Endothelial cell of umbilical vein (primary cell): Measurements from ENCODE around the gene SV2C. TPM values are rescaled to one million over a fixed set of nuclear protein-coding genes. Genes with fewer than 3 reads are reported as not detected.

Source experiments
- BruUV-seq: library from RNA; stranded (reverse); fragments of 400-500 nt; replicated peaks from 2 replicates; lab custom pipeline; 2021; lab: Mats Ljungman, UMichigan
- CTCF ChIA-PET: fragments of 300-600, 350-600 bp; sonication (Branson Sonifier 250); formaldehyde crosslinking; loops from one replicate; lab custom pipeline; 2021; ENCODE audit warnings: antibody characterized with exemption, inconsistent platforms; lab: Charles Lee
- POLR2A ChIA-PET: fragments of 300-600, 350-600 bp; sonication (Branson Sonifier 250); formaldehyde crosslinking; loops from one replicate; lab custom pipeline; 2021; ENCODE audit warnings: antibody characterized with exemption, inconsistent platforms; lab: Charles Lee
- DNase-seq: peaks from one replicate; pipeline ENCODE4 v3.0.0-alpha.2; 2011; ENCODE audit warnings: low read depth, low spot score
- FAIRE-seq: peaks from 2 replicates; lab custom pipeline; 2011; peaks lifted over from hg19 to GRCh38; lab: Jason Lieb, UNC
- H2AFZ ChIP-seq: 2 replicates; pipeline ENCODE4 v1.6.0; 2012; ENCODE audit warnings: low read depth, low read length, control low read depth, inconsistent platforms
- H3K27ac ChIP-seq: 2 replicates; pipeline ENCODE4 v1.5.1; 2011; ENCODE audit warnings: low read depth, mild to moderate bottlenecking, control low read depth, low read length, moderate library complexity; ENCODE audit not compliant: insufficient read depth
- H3K27me3 ChIP-seq, 2 experiments: 2 replicates each; pipeline versions ENCODE4 v1.6.0 to v1.6.1; 2011; ENCODE audit warnings: low read length in 2 of 2, mixed read lengths in 1 of 2; ENCODE audit not compliant: control insufficient read depth in 2 of 2, insufficient read depth in 2 of 2
- H3K36me3 ChIP-seq, 2 experiments: 2 replicates in 1 of 2; 3 replicates in 1 of 2; pipeline ENCODE4 v1.5.1; 2011; ENCODE audit warnings: low read length in 2 of 2, mild to moderate bottlenecking in 1 of 2, moderate library complexity in 1 of 2; ENCODE audit not compliant: control insufficient read depth in 2 of 2, insufficient read depth in 2 of 2; ENCODE audit errors: extremely low read depth in 1 of 2
- H3K4me1 ChIP-seq: 3 replicates; pipeline ENCODE4 v1.5.1; 2011; ENCODE audit warnings: mild to moderate bottlenecking, low read length; ENCODE audit not compliant: control insufficient read depth, insufficient read depth; ENCODE audit errors: extremely low read depth
- H3K4me2 ChIP-seq: 2 replicates; pipeline ENCODE4 v1.6.1; 2011; ENCODE audit warnings: low read length, control low read depth, mixed read lengths; ENCODE audit not compliant: insufficient read depth
- H3K4me3 ChIP-seq, 3 experiments: fragments of 200-600 bp in 1 of 3; sonication (generic), shearing (Covaris generic) in 1 of 3; replicated peaks in 1 of 3; 2 replicates each; pipeline ENCODE4 v1.5.1; 2011 to 2016; ENCODE audit warnings: control low read depth in 3 of 3, low read length in 3 of 3, mild to moderate bottlenecking in 2 of 3, inconsistent platforms in 1 of 3, low read depth in 1 of 3, moderate library complexity in 1 of 3; ENCODE audit not compliant: insufficient read depth in 1 of 3
- H3K79me2 ChIP-seq: 2 replicates; pipeline ENCODE4 v1.6.0; 2012; ENCODE audit warnings: low read length, inconsistent platforms; ENCODE audit not compliant: control insufficient read depth, insufficient read depth
- H3K9ac ChIP-seq: replicated peaks from 2 replicates; pipeline ENCODE3; 2011; ENCODE audit warnings: low read length, control low read depth; ENCODE audit not compliant: insufficient read depth; ENCODE audit errors: extremely low read depth
- H3K9me1 ChIP-seq: replicated peaks from 3 replicates; pipeline ENCODE4 v1.6.0; 2011; ENCODE audit warnings: mild to moderate bottlenecking, low read length; ENCODE audit not compliant: control insufficient read depth, insufficient read depth; ENCODE audit errors: extremely low read depth
- H3K9me3 ChIP-seq: replicated peaks from 2 replicates; pipeline ENCODE4 v1.5.1; 2012; ENCODE audit warnings: low read length, inconsistent platforms; ENCODE audit not compliant: control insufficient read depth, insufficient read depth
- H4K20me1 ChIP-seq: replicated peaks from 2 replicates; pipeline ENCODE3; 2011; ENCODE audit warnings: mild to moderate bottlenecking, low read length; ENCODE audit not compliant: control insufficient read depth, insufficient read depth; ENCODE audit errors: extremely low read depth
- EZH2 ChIP-seq: IDR thresholded peaks from 2 replicates; pipeline ENCODE4 v1.6.1; 2012; ENCODE audit warnings: borderline replicate concordance, low read depth, mild to moderate bottlenecking, moderate library complexity, low read length, inconsistent platforms; ENCODE audit not compliant: severe bottlenecking
- GATA2 ChIP-seq: IDR thresholded peaks from 2 replicates; pipeline ENCODE4 v1.7.0; 2011; ENCODE audit warnings: low read depth, mild to moderate bottlenecking, moderate library complexity, mixed read lengths, low read length; ENCODE audit not compliant: insufficient read length, insufficient read depth
- JUN ChIP-seq: IDR thresholded peaks from 2 replicates; pipeline ENCODE4 v1.6.1; 2011; ENCODE audit warnings: borderline replicate concordance, low read depth; ENCODE audit not compliant: insufficient read length, insufficient read depth
- MYC ChIP-seq: IDR thresholded peaks from one replicate; pipeline ENCODE4 v1.6.1; 2011; ENCODE audit warnings: mild to moderate bottlenecking, low read depth, low read length
- POLR2A ChIP-seq: IDR thresholded peaks from 2 replicates; pipeline ENCODE4 v1.6.1; 2012; ENCODE audit warnings: low read depth, mild to moderate bottlenecking, control low read depth, low read length
- POLR2AphosphoS5 ChIP-seq: IDR thresholded peaks from 2 replicates; pipeline ENCODE4 v1.6.1; 2012; ENCODE audit warnings: low read depth, mild to moderate bottlenecking, control low read depth, low read length, moderate library complexity; ENCODE audit not compliant: insufficient read depth
- dilution Hi-C: fragments of 300-500 bp; cut with MboI; formaldehyde crosslinking; loops from one replicate; pipeline ENCODE4 v1.15.0; 2019; ENCODE audit warnings: low sequenced_read_pairs; ENCODE audit not compliant: extremely low pct_ligation_motif_present
- intact Hi-C: fragments of 100-400 bp; cut with micrococcal nuclease; formaldehyde crosslinking; loops from one replicate; pipeline ENCODE4 v1.10.0; 2022
- polyA plus RNA-seq, 4 experiments: library from polyadenylated mRNA; depleted of rRNA in 3 of 4; stranded (reverse) in 3 of 4; unstranded in 1 of 4; fragments of >200 nt; gene quantifications; 2 replicates each; pipeline versions ENCODE4 v1.2.1 to v1.2.3, GENCODE V29; 2011 to 2012; ENCODE audit warnings: missing spikeins in 1 of 4
- total RNA-seq: library from RNA; stranded (reverse); gene quantifications from 2 replicates; pipeline ENCODE4 v1.2.3, GENCODE V29; 2021
- TF ChIP-seq, protein P1 (sequence below), 2 donors: IDR thresholded peaks; 1 replicate in 1 of 2; 2 replicates in 1 of 2; pipeline ENCODE4 v1.5.1; 2011; ENCODE audit warnings: low read length in 2 of 2, mild to moderate bottlenecking in 2 of 2, moderate library complexity in 2 of 2, control low read depth in 1 of 2, inconsistent platforms in 1 of 2, low read depth in 1 of 2; ENCODE audit not compliant: insufficient read depth in 1 of 2; ENCODE audit errors: extremely low read depth in 1 of 2
- TF ChIP-seq, protein P2 (sequence below): IDR thresholded peaks from 2 replicates; pipeline ENCODE4 v1.6.1; 2011; ENCODE audit not compliant: insufficient read depth, insufficient read length

SV2C gene
- total and polyA plus RNA-seq, 2 donors (not counting 3 experiments of a cell fraction or from before 2014, with no cell fraction given) = not detected

DNA sequence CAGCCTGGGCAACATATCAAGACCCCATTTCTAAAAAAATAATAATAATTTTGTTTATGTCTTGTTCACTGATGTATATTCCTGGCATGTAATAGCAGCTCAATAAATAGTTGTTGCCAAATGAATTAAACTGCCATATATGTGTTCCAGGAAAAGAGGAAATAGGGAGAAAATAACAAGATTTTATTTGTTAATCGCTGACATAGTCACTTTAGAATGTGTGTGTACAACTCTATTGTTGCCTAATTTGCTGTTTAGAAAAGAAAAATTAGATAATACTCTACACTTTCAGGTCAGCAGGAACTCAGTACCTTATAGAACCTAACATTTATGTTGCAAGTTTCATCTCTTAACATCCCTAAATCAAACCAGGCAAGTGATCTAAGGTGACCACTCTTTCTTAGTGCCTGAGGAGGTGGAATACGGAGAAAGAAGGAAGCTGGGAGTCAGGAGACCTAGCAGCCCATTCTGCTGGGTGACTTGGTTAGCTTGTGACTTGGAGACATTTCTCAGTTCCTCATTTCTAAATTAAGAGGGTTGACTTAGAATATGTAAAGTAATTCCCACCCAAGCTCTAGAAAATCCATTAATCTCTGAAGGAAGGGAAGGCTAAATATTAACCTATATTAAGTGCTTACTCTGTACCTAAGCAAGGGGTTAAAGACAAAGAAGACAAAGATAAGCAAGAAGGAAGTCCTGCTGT, 209.6 kb downstream of the SV2C start:
- Histone ChIP-seq H3K9me3 (no peaks in the 10 kb centered on the region), H3K4me1 (no peaks in the 10 kb centered on the region), H3K4me3 (no peak overlapping the region), H2AFZ (no peak overlapping the region), H3K4me2 (no peak overlapping the region), H3K79me2 (no peaks in the 10 kb centered on the region), H3K27ac (no peak overlapping the region), H3K36me3 (no peaks in the 10 kb centered on the region), H3K9ac (no peak overlapping the region), H4K20me1 (no peaks in the 10 kb centered on the region), H3K27me3 (peaks cover 0 to 2% of the 10 kb centered on the region in 2 experiments), H3K9me1 (no peaks in the 10 kb centered on the region)
- POLR2A ChIA-PET = no interaction called here
- BruUV-seq = no TSS peak
- intact Hi-C loops (no loop called here), dilution Hi-C loops (no loop called here)
- no peak for FAIRE-seq
- CTCF ChIA-PET = no interaction called here
- DNase-seq = no peak
- TF ChIP-seq EZH2 = no peak
- TF ChIP-seq, protein P1, sequence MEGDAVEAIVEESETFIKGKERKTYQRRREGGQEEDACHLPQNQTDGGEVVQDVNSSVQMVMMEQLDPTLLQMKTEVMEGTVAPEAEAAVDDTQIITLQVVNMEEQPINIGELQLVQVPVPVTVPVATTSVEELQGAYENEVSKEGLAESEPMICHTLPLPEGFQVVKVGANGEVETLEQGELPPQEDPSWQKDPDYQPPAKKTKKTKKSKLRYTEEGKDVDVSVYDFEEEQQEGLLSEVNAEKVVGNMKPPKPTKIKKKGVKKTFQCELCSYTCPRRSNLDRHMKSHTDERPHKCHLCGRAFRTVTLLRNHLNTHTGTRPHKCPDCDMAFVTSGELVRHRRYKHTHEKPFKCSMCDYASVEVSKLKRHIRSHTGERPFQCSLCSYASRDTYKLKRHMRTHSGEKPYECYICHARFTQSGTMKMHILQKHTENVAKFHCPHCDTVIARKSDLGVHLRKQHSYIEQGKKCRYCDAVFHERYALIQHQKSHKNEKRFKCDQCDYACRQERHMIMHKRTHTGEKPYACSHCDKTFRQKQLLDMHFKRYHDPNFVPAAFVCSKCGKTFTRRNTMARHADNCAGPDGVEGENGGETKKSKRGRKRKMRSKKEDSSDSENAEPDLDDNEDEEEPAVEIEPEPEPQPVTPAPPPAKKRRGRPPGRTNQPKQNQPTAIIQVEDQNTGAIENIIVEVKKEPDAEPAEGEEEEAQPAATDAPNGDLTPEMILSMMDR (IDR thresholded peaks at IDR 0.05; ENCODE audit: extremely low read depth in 1 of 2, insufficient read depth in 1 of 2, low read depth in 1 of 2, low read length in 2 of 2) = no peak
- no peak for TF ChIP-seq JUN
- TF ChIP-seq, protein P2, sequence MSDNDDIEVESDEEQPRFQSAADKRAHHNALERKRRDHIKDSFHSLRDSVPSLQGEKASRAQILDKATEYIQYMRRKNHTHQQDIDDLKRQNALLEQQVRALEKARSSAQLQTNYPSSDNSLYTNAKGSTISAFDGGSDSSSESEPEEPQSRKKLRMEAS = no peak
- TF ChIP-seq GATA2 = no peak
- no peak for TF ChIP-seq MYC
- TF ChIP-seq POLR2AphosphoS5 = no peak
- TF ChIP-seq POLR2A = no peak
